ENCODE measurements around the gene P2RY2.

DNA sequence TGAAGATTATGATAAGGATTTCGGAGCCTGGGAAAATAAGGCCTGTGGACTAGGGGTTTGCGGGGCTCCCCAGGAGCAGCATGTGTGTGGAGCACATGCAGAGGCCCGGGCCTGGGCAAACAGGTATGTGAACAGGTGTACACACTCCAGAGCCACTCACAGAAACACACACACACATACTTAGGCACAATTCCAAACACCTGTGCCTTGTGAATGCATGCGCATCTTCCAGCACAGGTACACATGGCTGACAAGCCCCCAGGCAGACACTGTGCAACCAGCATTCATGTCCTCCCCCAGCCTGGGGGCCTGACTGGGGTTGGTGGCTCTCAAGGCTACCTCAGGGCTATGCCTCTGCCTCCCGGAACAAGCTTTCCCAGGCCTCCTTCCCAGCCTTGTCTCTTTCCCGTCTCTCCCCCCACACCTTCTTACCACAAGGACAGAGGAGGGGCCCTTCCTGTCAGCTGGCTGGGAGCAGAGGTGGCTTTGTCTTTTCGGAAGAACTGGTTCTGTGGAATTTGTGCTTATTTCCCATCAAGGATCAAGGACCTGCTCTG, 51.5 kb downstream of the P2RY2 start:
- no peak for TF ChIP-seq EZH2phosphoT487 (IDR thresholded peaks at IDR 0.05; ENCODE audit: borderline replicate concordance)
- TF ChIP-seq, protein P1, sequence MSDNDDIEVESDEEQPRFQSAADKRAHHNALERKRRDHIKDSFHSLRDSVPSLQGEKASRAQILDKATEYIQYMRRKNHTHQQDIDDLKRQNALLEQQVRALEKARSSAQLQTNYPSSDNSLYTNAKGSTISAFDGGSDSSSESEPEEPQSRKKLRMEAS (IDR thresholded peaks at IDR 0.05), result no peak
- TF ChIP-seq, protein P2, sequence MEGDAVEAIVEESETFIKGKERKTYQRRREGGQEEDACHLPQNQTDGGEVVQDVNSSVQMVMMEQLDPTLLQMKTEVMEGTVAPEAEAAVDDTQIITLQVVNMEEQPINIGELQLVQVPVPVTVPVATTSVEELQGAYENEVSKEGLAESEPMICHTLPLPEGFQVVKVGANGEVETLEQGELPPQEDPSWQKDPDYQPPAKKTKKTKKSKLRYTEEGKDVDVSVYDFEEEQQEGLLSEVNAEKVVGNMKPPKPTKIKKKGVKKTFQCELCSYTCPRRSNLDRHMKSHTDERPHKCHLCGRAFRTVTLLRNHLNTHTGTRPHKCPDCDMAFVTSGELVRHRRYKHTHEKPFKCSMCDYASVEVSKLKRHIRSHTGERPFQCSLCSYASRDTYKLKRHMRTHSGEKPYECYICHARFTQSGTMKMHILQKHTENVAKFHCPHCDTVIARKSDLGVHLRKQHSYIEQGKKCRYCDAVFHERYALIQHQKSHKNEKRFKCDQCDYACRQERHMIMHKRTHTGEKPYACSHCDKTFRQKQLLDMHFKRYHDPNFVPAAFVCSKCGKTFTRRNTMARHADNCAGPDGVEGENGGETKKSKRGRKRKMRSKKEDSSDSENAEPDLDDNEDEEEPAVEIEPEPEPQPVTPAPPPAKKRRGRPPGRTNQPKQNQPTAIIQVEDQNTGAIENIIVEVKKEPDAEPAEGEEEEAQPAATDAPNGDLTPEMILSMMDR (IDR thresholded peaks at IDR 0.05 in 2 of 3, conservative IDR thresholded peaks at IDR 0.05 in 1 of 3; ENCODE audit: borderline replicate concordance in 1 of 3, insufficient read depth in 1 of 3, low read depth in 2 of 3, low read length in 2 of 3), result no peak
- no peak for TF ChIP-seq ZFX (IDR thresholded peaks at IDR 0.05)
- TF ChIP-seq EZH2 (IDR thresholded peaks at IDR 0.05), result no peak
- no peak for TF ChIP-seq POLR2A (IDR thresholded peaks at IDR 0.05; ENCODE audit: borderline replicate concordance, extremely low read depth, insufficient read depth, insufficient read length)
- no peak for TF ChIP-seq REST (IDR thresholded peaks at IDR 0.05; ENCODE audit: low read depth)
- TF ChIP-seq SRF (IDR thresholded peaks at IDR 0.05; ENCODE audit: low read depth), result no peak
- no peak for TF ChIP-seq EGR1 (IDR thresholded peaks at IDR 0.05; ENCODE audit: low read depth)
- no peak for TF ChIP-seq POLR2AphosphoS5 (IDR thresholded peaks at IDR 0.05; ENCODE audit: low read depth, low read length)
- TF ChIP-seq, protein P3, sequence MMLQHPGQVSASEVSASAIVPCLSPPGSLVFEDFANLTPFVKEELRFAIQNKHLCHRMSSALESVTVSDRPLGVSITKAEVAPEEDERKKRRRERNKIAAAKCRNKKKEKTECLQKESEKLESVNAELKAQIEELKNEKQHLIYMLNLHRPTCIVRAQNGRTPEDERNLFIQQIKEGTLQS (IDR thresholded peaks at IDR 0.05), result no peak
- TF ChIP-seq YY1 (IDR thresholded peaks at IDR 0.05; ENCODE audit: extremely low read depth, insufficient replicate concordance, low read depth, low read length), result no peak
- TF ChIP-seq SIN3A (IDR thresholded peaks at IDR 0.05; ENCODE audit: low read depth), result no peak
- no peak for TF ChIP-seq RAD21 (IDR thresholded peaks at IDR 0.05; ENCODE audit: low read depth)

Data from HCT116 (cell line).